SK-N-SH (cell line): ENCODE results near the gene NT5M. TPM values are rescaled to one million over a fixed set of nuclear protein-coding genes. Genes with fewer than 3 reads are reported as not detected.

Experiments
- CTCF ChIA-PET: fragments of 300-600, 350-600 bp; formaldehyde crosslinking; extraction: SDS; loops from one replicate; lab custom pipeline; 2021; lab: Yijun Ruan, JAX
- POLR2A ChIA-PET: fragments of 350-600 bp; sonication (Branson Sonifier 250); formaldehyde crosslinking; extraction: SDS; loops from one replicate; lab custom pipeline; 2020; ENCODE audit warnings: antibody characterized with exemption, inconsistent platforms; lab: Yijun Ruan, JAX
- DNase-seq: peaks from one replicate; pipeline ENCODE4 v3.0.0; 2012
- H2AFZ ChIP-seq: fragments of 200-600 bp; sonication (generic); 2 replicates; pipeline ENCODE4 v1.8.1; 2016; ENCODE audit warnings: antibody characterized with exemption, mild to moderate bottlenecking, low read depth
- H3F3A ChIP-seq: fragments of 200-600 bp; sonication (generic); replicated peaks from 2 replicates; pipeline ENCODE3; 2016; ENCODE audit warnings: antibody characterized with exemption, mild to moderate bottlenecking; ENCODE audit not compliant: insufficient read depth
- H3K27ac ChIP-seq, 2 experiments: fragments of 200-500 bp in 1 of 2; fragments of 200-600 bp in 1 of 2; sonication (Bioruptor generic) in 1 of 2; sonication (generic), shearing (Covaris generic) in 1 of 2; 2 replicates each; pipeline versions ENCODE4 v1.5.1 to v1.6.1; 2014 to 2016; ENCODE audit warnings: low read depth in 2 of 2, inconsistent platforms in 1 of 2, low read length in 1 of 2, mild to moderate bottlenecking in 1 of 2, mixed read lengths in 1 of 2
- H3K27me3 ChIP-seq: fragments of 200-600 bp; sonication (generic), shearing (Covaris generic); 2 replicates; pipeline ENCODE4 v1.6.1; 2016; ENCODE audit warnings: mixed run types; ENCODE audit not compliant: insufficient read depth
- H3K36me3 ChIP-seq, 2 experiments: fragments of 200-500 bp in 1 of 2; fragments of 200-600 bp in 1 of 2; sonication (Bioruptor generic) in 1 of 2; sonication (generic) in 1 of 2; replicated peaks in 1 of 2; 2 replicates each; pipeline versions ENCODE3 to v1.5.1; 2014 to 2016; ENCODE audit warnings: low read length in 1 of 2, mild to moderate bottlenecking in 1 of 2; ENCODE audit not compliant: insufficient read depth in 2 of 2, control insufficient read depth in 1 of 2
- H3K4me1 ChIP-seq, 2 experiments: fragments of 200-500 bp in 1 of 2; fragments of 200-600 bp in 1 of 2; sonication (Bioruptor generic) in 1 of 2; sonication (generic), shearing (Covaris generic) in 1 of 2; 2 replicates each; pipeline versions ENCODE4 v1.5.1 to v1.6.1; 2014 to 2016; ENCODE audit warnings: low read depth in 1 of 2, low read length in 1 of 2, mixed run types in 1 of 2; ENCODE audit not compliant: insufficient read depth in 2 of 2, control insufficient read depth in 1 of 2
- H3K4me2 ChIP-seq: fragments of 200-600 bp; sonication (generic), shearing (Covaris generic); 2 replicates; pipeline ENCODE4 v1.6.1; 2017; ENCODE audit warnings: mixed run types
- H3K4me3 ChIP-seq, 2 experiments: fragments of 200-500 bp in 1 of 2; fragments of 200-600 bp in 1 of 2; sonication (Bioruptor generic) in 1 of 2; sonication (generic), shearing (Covaris generic) in 1 of 2; 2 replicates each; pipeline versions ENCODE4 v1.5.1 to v1.8.1; 2014 to 2016; ENCODE audit warnings: low read depth in 2 of 2, inconsistent platforms in 1 of 2, low read length in 1 of 2, mild to moderate bottlenecking in 1 of 2, mixed read lengths in 1 of 2, moderate library complexity in 1 of 2
- H3K79me2 ChIP-seq: fragments of 200-600 bp; sonication (generic); 2 replicates; pipeline ENCODE4 v1.8.1; 2017; ENCODE audit warnings: mild to moderate bottlenecking; ENCODE audit not compliant: insufficient read depth
- H3K9ac ChIP-seq: fragments of 200-600 bp; sonication (generic); 2 replicates; pipeline ENCODE4 v1.6.1; 2017; ENCODE audit warnings: mixed run types
- H3K9me2 ChIP-seq: fragments of 200-600 bp; sonication (generic); 2 replicates; pipeline ENCODE4 v1.6.1; 2017; ENCODE audit warnings: mixed run types
- H3K9me3 ChIP-seq: fragments of 200-600 bp; sonication (generic); 2 replicates; pipeline ENCODE4 v1.6.1; 2017; ENCODE audit warnings: mixed run types, mild to moderate bottlenecking, moderate library complexity
- H4K20me1 ChIP-seq: fragments of 200-600 bp; sonication (generic); 2 replicates; pipeline ENCODE4 v1.6.1; 2017; ENCODE audit warnings: mild to moderate bottlenecking, mixed run types; ENCODE audit not compliant: insufficient read depth
- CHD2 ChIP-seq: fragments of 150-350 bp; IDR thresholded peaks from 2 replicates; pipeline ENCODE4 v1.6.1; 2018; ENCODE audit warnings: low read length; ENCODE audit not compliant: partially characterized antibody
- ELF1 ChIP-seq: IDR thresholded peaks from 2 replicates; pipeline ENCODE4 v1.4.0; 2012
- EP300 ChIP-seq, 2 experiments: IDR thresholded peaks; 2 replicates each; pipeline versions ENCODE4 v1.4.0 to v1.6.1; 2012; ENCODE audit warnings: borderline replicate concordance in 1 of 2, low read depth in 1 of 2, low read length in 1 of 2
- EZH2phosphoT487 ChIP-seq: fragments of 200-600 bp; sonication (generic); IDR thresholded peaks from 2 replicates; pipeline ENCODE4 v1.6.1; 2017; ENCODE audit warnings: low read depth, mixed run types, mild to moderate bottlenecking, antibody characterized with exemption, moderate library complexity, borderline replicate concordance
- GABPA ChIP-seq: IDR thresholded peaks from 2 replicates; pipeline ENCODE4 v1.4.0; 2012; ENCODE audit warnings: low read depth, mild to moderate bottlenecking
- GATA2 ChIP-seq: sonication (generic); formaldehyde crosslinking; IDR thresholded peaks from 2 replicates; pipeline ENCODE4 v1.5.0; 2020; ENCODE audit warnings: mild to moderate bottlenecking, missing genetic modification reagents
- MXI1 ChIP-seq: IDR thresholded peaks from 2 replicates; pipeline ENCODE4 v1.6.1; 2012; ENCODE audit warnings: mild to moderate bottlenecking, low read depth, low read length, improper control_type of control experiment
- NFIC ChIP-seq: IDR thresholded peaks from 2 replicates; pipeline ENCODE4 v1.4.0; 2012; ENCODE audit warnings: borderline replicate concordance
- NRF1 ChIP-seq: IDR thresholded peaks from 2 replicates; pipeline ENCODE4 v1.6.1; 2012; ENCODE audit warnings: low read depth, mild to moderate bottlenecking, low read length
- RAD21 ChIP-seq: IDR thresholded peaks from 2 replicates; pipeline ENCODE4 v1.6.1; 2012; ENCODE audit warnings: mild to moderate bottlenecking, low read length
- RCOR1 ChIP-seq: fragments of 150-350 bp; IDR thresholded peaks from 2 replicates; pipeline ENCODE4 v1.6.1; 2017; ENCODE audit warnings: antibody characterized with exemption, low read length
- RFX5 ChIP-seq: IDR thresholded peaks from 2 replicates; pipeline ENCODE4 v1.6.1; 2012; ENCODE audit warnings: mild to moderate bottlenecking, improper control_type of control experiment, low read length
- SIN3A ChIP-seq: IDR thresholded peaks from 2 replicates; pipeline ENCODE4 v1.6.1; 2012; ENCODE audit warnings: low read depth, mild to moderate bottlenecking, low read length, moderate library complexity, borderline replicate concordance
- SMC3 ChIP-seq: IDR thresholded peaks from 2 replicates; pipeline ENCODE4 v1.6.1; 2012; ENCODE audit warnings: low read depth, low read length, improper control_type of control experiment
- TAF1 ChIP-seq: IDR thresholded peaks from 2 replicates; pipeline ENCODE4 v1.6.1; 2012; ENCODE audit warnings: low read depth, mild to moderate bottlenecking, low read length, moderate library complexity, borderline replicate concordance
- TEAD4 ChIP-seq: IDR thresholded peaks from 2 replicates; pipeline ENCODE4 v1.4.0; 2012; ENCODE audit warnings: mild to moderate bottlenecking, borderline replicate concordance; ENCODE audit not compliant: insufficient read depth
- YY1 ChIP-seq: IDR thresholded peaks from 2 replicates; pipeline ENCODE4 v1.4.0; 2012; ENCODE audit warnings: low read depth, mild to moderate bottlenecking
- WGBS: methylation state at CpG from one replicate; pipeline ENCODE4 v1.1.6; 2017; ENCODE audit warnings: low lambda C conversion rate; 5-methylcytosine and 5-hydroxymethylcytosine counted together
- polyA plus RNA-seq, 3 experiments: library from polyadenylated mRNA; depleted of rRNA; stranded (reverse); fragments of >200 nt; gene quantifications; 2 replicates each; pipeline ENCODE4 v1.2.3, GENCODE V29; 2012
- TF ChIP-seq, protein P1 (sequence below): fragments of 200-600 bp; sonication (generic); IDR thresholded peaks from 2 replicates; pipeline ENCODE4 v1.6.1; 2017; ENCODE audit warnings: antibody characterized with exemption, mild to moderate bottlenecking, moderate library complexity
- TF ChIP-seq, protein P2 (sequence below): fragments of 150-350 bp; IDR thresholded peaks from 2 replicates; pipeline ENCODE4 v1.6.1; 2017; ENCODE audit warnings: antibody characterized with exemption, low read length, low read depth, borderline replicate concordance
- TF ChIP-seq, protein P3 (sequence below): IDR thresholded peaks from 2 replicates; pipeline ENCODE4 v1.4.0; 2012; ENCODE audit warnings: low read depth, borderline replicate concordance
- TF ChIP-seq, protein P4 (sequence below): fragments of 150-350 bp; IDR thresholded peaks from 2 replicates; pipeline ENCODE4 v1.6.1; 2016; ENCODE audit warnings: mild to moderate bottlenecking, low read depth, low read length
- TF ChIP-seq, protein P5 (sequence below): IDR thresholded peaks from 2 replicates; pipeline ENCODE4 v1.4.0; 2012; ENCODE audit warnings: low read depth, borderline replicate concordance
- TF ChIP-seq, protein P6 (sequence below): IDR thresholded peaks from 2 replicates; pipeline ENCODE4; 2012

The NT5M gene
- polyA plus RNA-seq, 1 of the 3 experiments (the other 2 are of a cell fraction): 3.9 TPM

DNA sequence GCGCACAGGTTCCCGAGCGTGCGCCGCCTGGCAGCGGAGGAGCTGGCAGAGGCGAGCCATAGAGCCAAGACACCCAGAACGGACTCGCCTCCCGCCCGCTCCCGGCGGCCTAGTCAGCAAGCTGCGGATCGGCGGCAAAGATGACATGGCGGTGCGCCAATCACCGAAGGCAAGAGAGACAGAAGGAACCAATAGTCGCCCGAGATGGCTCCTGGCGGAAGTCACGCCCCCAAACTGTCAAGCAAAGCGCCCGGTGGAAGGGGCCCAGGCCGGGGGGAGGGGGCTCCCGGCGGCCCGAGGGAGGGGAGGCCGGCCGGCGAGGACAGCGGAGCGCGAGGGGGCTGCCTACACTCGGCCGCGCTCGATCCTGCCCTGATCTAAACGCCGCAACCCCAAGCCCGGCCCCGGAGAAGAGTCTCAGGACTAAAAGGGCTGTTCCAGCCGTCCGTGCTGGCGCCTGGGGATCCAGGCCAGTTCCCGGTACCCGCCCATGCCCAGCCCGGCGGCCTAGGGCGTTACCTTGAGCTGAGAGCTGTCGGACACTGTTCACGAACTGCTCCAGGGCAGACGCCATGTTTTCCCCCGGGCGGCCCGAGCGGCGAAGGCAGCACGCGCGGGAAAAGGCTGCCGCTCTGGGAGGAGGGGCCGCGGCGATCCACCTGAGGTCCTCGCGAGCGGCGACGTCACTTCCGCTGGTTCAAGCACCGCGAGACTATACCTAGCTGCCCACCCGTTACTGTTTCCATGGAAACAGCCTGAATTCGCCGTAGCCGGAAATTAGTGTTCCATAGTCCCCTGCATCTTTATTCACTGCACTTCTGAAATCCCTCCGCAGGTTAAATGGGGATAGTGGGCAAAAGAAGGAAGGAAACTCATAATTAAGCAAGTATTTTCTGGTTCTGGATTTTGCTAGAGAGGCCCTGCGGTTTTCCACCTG lies 22.3 kb upstream of the NT5M start, which contains the start of gene COPS3:
Gene COPS3 (minus strand): TSS at position 634 of the 937 bp plus-strand sequence. CDS start 60 bp downstream, at position 574.
- CTCF ChIA-PET: interaction anchor here (0.7 to 2.8 kb wide), 4 partner anchors 11 to 328 kb away, joined by 3 to 11 read pairs (median 3); no protein-coding TSS in a partner anchor
- TF ChIP-seq TEAD4 (no peak), CHD2 (peak; percentile 99), MXI1 (peak; percentile 83), EZH2phosphoT487 (no peak), GATA2 (CRISPR knock-in tag) (no peak), GABPA (peak; percentile 77), SIN3A (peak; percentile 39; the same call in 1 of the 2 replicates), SMC3 (no peak), RAD21 (no peak), NRF1 (no peak), RFX5 (peak; percentile 90), TAF1 (peak; percentile 87), RCOR1 (no peak), ELF1 (peak; percentile 58), NFIC (no peak), YY1 (peak; percentile 84), EP300 (IDR thresholded peaks at IDR 0.05; ENCODE audit: borderline replicate concordance in 1 of 2, low read depth in 1 of 2, low read length in 1 of 2) (peak in 1 of 2 experiments; percentile 9; a peak in 2 of 4 replicates)
- TF ChIP-seq, protein P1, sequence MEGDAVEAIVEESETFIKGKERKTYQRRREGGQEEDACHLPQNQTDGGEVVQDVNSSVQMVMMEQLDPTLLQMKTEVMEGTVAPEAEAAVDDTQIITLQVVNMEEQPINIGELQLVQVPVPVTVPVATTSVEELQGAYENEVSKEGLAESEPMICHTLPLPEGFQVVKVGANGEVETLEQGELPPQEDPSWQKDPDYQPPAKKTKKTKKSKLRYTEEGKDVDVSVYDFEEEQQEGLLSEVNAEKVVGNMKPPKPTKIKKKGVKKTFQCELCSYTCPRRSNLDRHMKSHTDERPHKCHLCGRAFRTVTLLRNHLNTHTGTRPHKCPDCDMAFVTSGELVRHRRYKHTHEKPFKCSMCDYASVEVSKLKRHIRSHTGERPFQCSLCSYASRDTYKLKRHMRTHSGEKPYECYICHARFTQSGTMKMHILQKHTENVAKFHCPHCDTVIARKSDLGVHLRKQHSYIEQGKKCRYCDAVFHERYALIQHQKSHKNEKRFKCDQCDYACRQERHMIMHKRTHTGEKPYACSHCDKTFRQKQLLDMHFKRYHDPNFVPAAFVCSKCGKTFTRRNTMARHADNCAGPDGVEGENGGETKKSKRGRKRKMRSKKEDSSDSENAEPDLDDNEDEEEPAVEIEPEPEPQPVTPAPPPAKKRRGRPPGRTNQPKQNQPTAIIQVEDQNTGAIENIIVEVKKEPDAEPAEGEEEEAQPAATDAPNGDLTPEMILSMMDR: no peak
- TF ChIP-seq, protein P2, sequence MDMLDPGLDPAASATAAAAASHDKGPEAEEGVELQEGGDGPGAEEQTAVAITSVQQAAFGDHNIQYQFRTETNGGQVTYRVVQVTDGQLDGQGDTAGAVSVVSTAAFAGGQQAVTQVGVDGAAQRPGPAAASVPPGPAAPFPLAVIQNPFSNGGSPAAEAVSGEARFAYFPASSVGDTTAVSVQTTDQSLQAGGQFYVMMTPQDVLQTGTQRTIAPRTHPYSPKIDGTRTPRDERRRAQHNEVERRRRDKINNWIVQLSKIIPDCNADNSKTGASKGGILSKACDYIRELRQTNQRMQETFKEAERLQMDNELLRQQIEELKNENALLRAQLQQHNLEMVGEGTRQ: no peak
- TF ChIP-seq, protein P3, sequence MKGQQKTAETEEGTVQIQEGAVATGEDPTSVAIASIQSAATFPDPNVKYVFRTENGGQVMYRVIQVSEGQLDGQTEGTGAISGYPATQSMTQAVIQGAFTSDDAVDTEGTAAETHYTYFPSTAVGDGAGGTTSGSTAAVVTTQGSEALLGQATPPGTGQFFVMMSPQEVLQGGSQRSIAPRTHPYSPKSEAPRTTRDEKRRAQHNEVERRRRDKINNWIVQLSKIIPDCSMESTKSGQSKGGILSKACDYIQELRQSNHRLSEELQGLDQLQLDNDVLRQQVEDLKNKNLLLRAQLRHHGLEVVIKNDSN: peak; percentile 33
- TF ChIP-seq, protein P4, sequence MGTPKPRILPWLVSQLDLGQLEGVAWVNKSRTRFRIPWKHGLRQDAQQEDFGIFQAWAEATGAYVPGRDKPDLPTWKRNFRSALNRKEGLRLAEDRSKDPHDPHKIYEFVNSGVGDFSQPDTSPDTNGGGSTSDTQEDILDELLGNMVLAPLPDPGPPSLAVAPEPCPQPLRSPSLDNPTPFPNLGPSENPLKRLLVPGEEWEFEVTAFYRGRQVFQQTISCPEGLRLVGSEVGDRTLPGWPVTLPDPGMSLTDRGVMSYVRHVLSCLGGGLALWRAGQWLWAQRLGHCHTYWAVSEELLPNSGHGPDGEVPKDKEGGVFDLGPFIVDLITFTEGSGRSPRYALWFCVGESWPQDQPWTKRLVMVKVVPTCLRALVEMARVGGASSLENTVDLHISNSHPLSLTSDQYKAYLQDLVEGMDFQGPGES: no peak
- TF ChIP-seq, protein P5, sequence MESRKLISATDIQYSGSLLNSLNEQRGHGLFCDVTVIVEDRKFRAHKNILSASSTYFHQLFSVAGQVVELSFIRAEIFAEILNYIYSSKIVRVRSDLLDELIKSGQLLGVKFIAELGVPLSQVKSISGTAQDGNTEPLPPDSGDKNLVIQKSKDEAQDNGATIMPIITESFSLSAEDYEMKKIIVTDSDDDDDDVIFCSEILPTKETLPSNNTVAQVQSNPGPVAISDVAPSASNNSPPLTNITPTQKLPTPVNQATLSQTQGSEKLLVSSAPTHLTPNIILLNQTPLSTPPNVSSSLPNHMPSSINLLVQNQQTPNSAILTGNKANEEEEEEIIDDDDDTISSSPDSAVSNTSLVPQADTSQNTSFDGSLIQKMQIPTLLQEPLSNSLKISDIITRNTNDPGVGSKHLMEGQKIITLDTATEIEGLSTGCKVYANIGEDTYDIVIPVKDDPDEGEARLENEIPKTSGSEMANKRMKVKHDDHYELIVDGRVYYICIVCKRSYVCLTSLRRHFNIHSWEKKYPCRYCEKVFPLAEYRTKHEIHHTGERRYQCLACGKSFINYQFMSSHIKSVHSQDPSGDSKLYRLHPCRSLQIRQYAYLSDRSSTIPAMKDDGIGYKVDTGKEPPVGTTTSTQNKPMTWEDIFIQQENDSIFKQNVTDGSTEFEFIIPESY: peak; percentile 97
- TF ChIP-seq, protein P6, sequence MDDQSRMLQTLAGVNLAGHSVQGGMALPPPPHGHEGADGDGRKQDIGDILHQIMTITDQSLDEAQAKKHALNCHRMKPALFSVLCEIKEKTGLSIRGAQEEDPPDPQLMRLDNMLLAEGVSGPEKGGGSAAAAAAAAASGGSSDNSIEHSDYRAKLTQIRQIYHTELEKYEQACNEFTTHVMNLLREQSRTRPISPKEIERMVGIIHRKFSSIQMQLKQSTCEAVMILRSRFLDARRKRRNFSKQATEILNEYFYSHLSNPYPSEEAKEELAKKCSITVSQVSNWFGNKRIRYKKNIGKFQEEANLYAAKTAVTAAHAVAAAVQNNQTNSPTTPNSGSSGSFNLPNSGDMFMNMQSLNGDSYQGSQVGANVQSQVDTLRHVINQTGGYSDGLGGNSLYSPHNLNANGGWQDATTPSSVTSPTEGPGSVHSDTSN: peak; percentile 96

More for the DNA sequence above, 22.3 kb upstream of the NT5M start, which contains the start of gene COPS3:
- H3K9me3 ChIP-seq: no peaks in the 10 kb centered on the region
- H2AFZ ChIP-seq: peak within 1 kb of the TSS; percentile 98
- H3K4me3 ChIP-seq: peak within 1 kb of the TSS; percentile 75 to 85
- peaks cover 5 to 7% of the 10 kb centered on the region in 2 experiments; a peak in 3 of 4 replicates for H3K4me1 ChIP-seq
- peaks cover 47% of the 10 kb centered on the region for H3K79me2 ChIP-seq
- POLR2A ChIA-PET: interaction anchor here (0.5 to 1.6 kb wide), 5 partner anchors 10 to 73 kb away, joined by 3 to 9 read pairs (median 3); no protein-coding TSS in a partner anchor
- H3F3A ChIP-seq: peaks cover 6% of the 10 kb centered on the region
- H4K20me1 ChIP-seq: peaks cover 32% of the 10 kb centered on the region
- peaks cover 0 to 5% of the 10 kb centered on the region in 2 experiments for H3K36me3 ChIP-seq
- peak within 1 kb of the TSS; percentile 72 for H3K4me2 ChIP-seq
- H3K9ac ChIP-seq: peak within 1 kb of the TSS; percentile 92
- H3K9me2 ChIP-seq: no peaks in the 10 kb centered on the region
- under 1% methylated on average over 50 of the region's 80 CpGs for WGBS
- H3K27me3 ChIP-seq: no peaks in the 10 kb centered on the region
- DNase-seq: peak; percentile 95
- peak within 1 kb of the TSS; percentile 92 for H3K27ac ChIP-seq
